ENCODE results near the gene GET4. TPM values are rescaled to one million over a fixed set of nuclear protein-coding genes. Genes with fewer than 3 reads are reported as not detected.

The GET4 gene
- total and polyA plus RNA-seq, 2 of the 8 experiments (the other 6 are each of a cell fraction or from before 2014, with no cell fraction given): 56.7 to 74.1 TPM

- no peak overlapping the region for H2BK12ac ChIP-seq (ENCODE audit: low read depth, low read length)
- no peak for DNase-seq (ENCODE audit: low read depth in 1 of 2, low spot score in 2 of 2)
- H2BK15ac ChIP-seq (ENCODE audit: low read length): no peak overlapping the region
- H2BK120ac ChIP-seq (replicated peaks; ENCODE audit: low read depth, low read length): no peak overlapping the region
- H3K23ac ChIP-seq (ENCODE audit: insufficient read length): no peak overlapping the region
- peaks cover 2 to 25% (median 13%) of the 10 kb centered on the region in 4 experiments; a peak in 5 of 8 replicates for H3K36me3 ChIP-seq (ENCODE audit: control insufficient read depth in 2 of 4, insufficient read depth in 4 of 4, low read length in 3 of 4)
- H3K79me1 ChIP-seq (ENCODE audit: low read depth, low read length): peaks cover 44% of the 10 kb centered on the region
- no peak overlapping the region for H4K5ac ChIP-seq (ENCODE audit: insufficient read length, low read depth, low read length)
- H3K9ac ChIP-seq (replicated peaks in 1 of 4; ENCODE audit: extremely low read depth in 1 of 4, low read depth in 3 of 4, low read length in 3 of 4): no peak overlapping the region
- H3K79me2 ChIP-seq (ENCODE audit: control insufficient read depth in 1 of 2, insufficient read depth in 2 of 2, low read length in 2 of 2): peaks cover 45 to 100% of the 10 kb centered on the region in 2 experiments
- H2AFZ ChIP-seq (ENCODE audit: low read length): no peak overlapping the region
- WGBS, 2 experiments (ENCODE audit: extremely low coverage in 1 of 2, insufficient coverage in 1 of 2, insufficient read length in 1 of 2, insufficient replicate concordance in 2 of 2, low coverage in 1 of 2, low lambda C conversion rate in 2 of 2, missing lambda C conversion rate in 1 of 2): 89% methylated on average over 31 of the region's 31 CpGs; no CpG with 5 or more reads in 1 of the 2 experiments
- no peak overlapping the region for H3K4me2 ChIP-seq (ENCODE audit: insufficient read depth in 1 of 2, low read depth in 2 of 2, low read length in 2 of 2)
- H3K4ac ChIP-seq (replicated peaks; ENCODE audit: insufficient read length, low read depth, low read length): no peak overlapping the region
- H3K56ac ChIP-seq (replicated peaks; ENCODE audit: insufficient read length, low read depth, low read length): no peak overlapping the region
- no peak overlapping the region for H3K18ac ChIP-seq (ENCODE audit: extremely low read depth, low read length)
- no peak overlapping the region for H3K14ac ChIP-seq (ENCODE audit: insufficient read length)
- H4K91ac ChIP-seq (replicated peaks; ENCODE audit: insufficient read length, low read length): no peak overlapping the region
- H3K23me2 ChIP-seq (ENCODE audit: low read depth, low read length): no peaks in the 10 kb centered on the region
- no peak overlapping the region for H3K27ac ChIP-seq (ENCODE audit: low read depth, low read length)
- no peak overlapping the region for H2BK20ac ChIP-seq (ENCODE audit: low read length)
- H4K20me1 ChIP-seq (replicated peaks in 1 of 2; ENCODE audit: control insufficient read depth in 1 of 2, insufficient read depth in 2 of 2, low read length in 2 of 2): peaks cover 54 to 55% of the 10 kb centered on the region in 2 experiments
- no peak overlapping the region for H3K4me3 ChIP-seq (ENCODE audit: extremely low read depth in 1 of 4, insufficient read depth in 2 of 4, low read depth in 3 of 4, low read length in 4 of 4)
- FAIRE-seq: no peak
- ChIA-PET CTCF (ENCODE audit: partially characterized antibody) (interaction anchor here (1.9 kb wide), 1 partner anchor 109 kb away, joined by 4 read pairs; no protein-coding TSS in a partner anchor), POLR2A (ENCODE audit: partially characterized antibody) (interaction anchor here (1.4 to 4.1 kb wide), 5 partner anchors 8 to 14 kb away, joined by 4 to 23 read pairs (median 5); partner anchors contain the start of gene GET4)
- H3K4me1 ChIP-seq (replicated peaks in 1 of 4; ENCODE audit: control insufficient read depth in 3 of 4, insufficient read depth in 4 of 4, low read length in 3 of 4): peaks cover 0 to 10% (median 1%) of the 10 kb centered on the region in 4 experiments; a peak in 2 of 7 replicates
- H2AK5ac ChIP-seq (ENCODE audit: low read depth, low read length): no peak overlapping the region
- H3K9me3 ChIP-seq (ENCODE audit: insufficient read depth in 2 of 2, low read depth in 1 of 2, low read length in 1 of 2): no peaks in the 10 kb centered on the region
- peak overlapping the region; percentile 56; the same call in 1 of the 2 replicates for H2BK5ac ChIP-seq (ENCODE audit: low read depth, low read length)
- H4K8ac ChIP-seq (ENCODE audit: extremely low read depth, insufficient read depth, low read length): no peak overlapping the region
- no peaks in the 10 kb centered on the region for H3K27me3 ChIP-seq (replicated peaks in 1 of 4; ENCODE audit: control insufficient read depth in 3 of 4, extremely low read depth in 1 of 4, insufficient read depth in 3 of 4, low read length in 3 of 4)
- no peak for TF ChIP-seq JUND (IDR thresholded peaks at IDR 0.05; ENCODE audit: low read length)
- TF ChIP-seq TCF12 (IDR thresholded peaks at IDR 0.05; ENCODE audit: low read depth, low read length): no peak
- no peak for TF ChIP-seq TAF1 (IDR thresholded peaks at IDR 0.05; ENCODE audit: low read depth, low read length)
- no peak for TF ChIP-seq SP1 (IDR thresholded peaks at IDR 0.05; ENCODE audit: low read depth, low read length)
- no peak for TF ChIP-seq BCL11A (IDR thresholded peaks at IDR 0.05; ENCODE audit: low read depth in 2 of 2, low read length in 2 of 2)
- no peak for TF ChIP-seq JUN (IDR thresholded peaks at IDR 0.05; ENCODE audit: low read depth, low read length)
- no peak for TF ChIP-seq EP300 (IDR thresholded peaks at IDR 0.05; ENCODE audit: borderline replicate concordance in 1 of 2, low read depth in 2 of 2, low read length in 2 of 2)
- no peak for TF ChIP-seq GTF2F1 (IDR thresholded peaks at IDR 0.05; ENCODE audit: borderline replicate concordance, low read depth, low read length)
- no peak for TF ChIP-seq CBX8 (IDR thresholded peaks at IDR 0.05; ENCODE audit: borderline replicate concordance, low read depth, low read length)
- no peak for TF ChIP-seq KDM5A (IDR thresholded peaks at IDR 0.05; ENCODE audit: low read length)
These were observed 8.0 kb downstream of the GET4 start for GRCh38 chr7:884191-885003.

All from H1 (cell line).